HEK293 (cell line): Measurements from ENCODE around the gene SLC35G2.

Source experiments
- CTCF ChIP-seq: fragments of 450-650 bp; formaldehyde crosslinking; IDR thresholded peaks from 2 replicates; pipeline ENCODE4 v1.5.1; 2016; ENCODE audit warnings: missing biosample characterization, missing genetic modification characterization
- KLF10 ChIP-seq: fragments of 450-650 bp; IDR thresholded peaks from 2 replicates; pipeline ENCODE4 v1.5.1; 2018; ENCODE audit warnings: missing biosample characterization, mild to moderate bottlenecking, missing genetic modification characterization
- MYNN ChIP-seq: fragments of 450-650 bp; formaldehyde crosslinking; IDR thresholded peaks from 2 replicates; pipeline ENCODE4 v1.5.1; 2016; ENCODE audit warnings: missing biosample characterization, missing genetic modification characterization, borderline replicate concordance
- ZBTB17 ChIP-seq: fragments of 450-650 bp; formaldehyde crosslinking; IDR thresholded peaks from 2 replicates; pipeline ENCODE4 v1.5.1; 2016; ENCODE audit warnings: missing biosample characterization, missing genetic modification characterization
- TF ChIP-seq, protein P1 (sequence below): fragments of 450-650 bp; formaldehyde crosslinking; IDR thresholded peaks from 2 replicates; pipeline ENCODE4 v1.5.1; 2016; ENCODE audit warnings: missing biosample characterization, missing genetic modification characterization

DNA sequence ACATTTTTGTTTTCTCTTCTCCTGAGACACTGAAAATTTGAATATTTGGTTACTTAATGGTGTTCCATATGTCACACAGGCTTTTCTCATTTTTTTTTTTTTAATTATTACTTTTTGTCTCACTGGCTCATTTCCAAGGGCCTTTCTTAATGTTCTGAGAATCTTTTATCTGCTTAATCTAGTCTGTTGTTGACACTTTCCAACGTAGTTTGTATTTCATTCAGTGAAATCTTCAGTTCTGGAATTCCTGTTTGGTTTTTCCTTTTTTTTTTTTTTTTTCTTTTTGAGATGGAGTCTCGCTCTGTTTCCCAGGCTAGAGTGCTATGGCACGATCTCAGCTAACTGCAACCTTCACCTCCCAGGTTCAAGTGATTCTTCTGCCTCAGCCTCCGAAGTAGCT lies 85.8 kb downstream of the SLC35G2 start:
- TF ChIP-seq, protein P1, sequence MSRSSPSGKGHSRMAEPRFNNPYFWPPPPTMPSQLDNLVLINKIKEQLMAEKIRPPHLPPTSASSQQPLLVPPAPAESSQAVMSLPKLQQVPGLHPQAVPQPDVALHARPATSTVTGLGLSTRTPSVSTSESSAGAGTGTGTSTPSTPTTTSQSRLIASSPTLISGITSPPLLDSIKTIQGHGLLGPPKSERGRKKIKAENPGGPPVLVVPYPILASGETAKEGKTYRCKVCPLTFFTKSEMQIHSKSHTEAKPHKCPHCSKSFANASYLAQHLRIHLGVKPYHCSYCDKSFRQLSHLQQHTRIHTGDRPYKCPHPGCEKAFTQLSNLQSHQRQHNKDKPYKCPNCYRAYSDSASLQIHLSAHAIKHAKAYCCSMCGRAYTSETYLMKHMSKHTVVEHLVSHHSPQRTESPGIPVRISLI (tag by site-specific recombination): no peak
- TF ChIP-seq MYNN (tag by site-specific recombination): no peak
- TF ChIP-seq CTCF (tag by site-specific recombination): no peak
- no peak for TF ChIP-seq ZBTB17 (tag by site-specific recombination)
- no peak for TF ChIP-seq KLF10 (tag by site-specific recombination)
